NCI-H2081 treated with DMSO at 0.1 percent for 48 hours (cell line): Measurements from ENCODE around the gene OCLN.
"Not testable (repeated sequence)": the region's sequence is repeated elsewhere in the genome, so short reads cannot be mapped to it uniquely, and the experiment has no call there.

ENCODE experiments used
- DNase-seq: peaks from one replicate; lab custom pipeline; 2025; lab: John Stamatoyannopoulos, UW

OCLN gene

GRCh38 chr5:69491838-69492390 is 676 bp upstream of the OCLN start:
- DNase-seq, result no peak

- DNase-seq, result no peak
Observed at GRCh38 chr5:69492923-69493395, 369 bp downstream of the OCLN start.

GRCh38 chr5:69493396-69494133 is 975 bp downstream of the OCLN start:
- no peak for DNase-seq

- no peak for DNase-seq
Observed at GRCh38 chr5:69494452-69494851, 1.9 kb downstream of the OCLN start.

- no peak for DNase-seq
Observed at GRCh38 chr5:69497006-69497520, 4.5 kb downstream of the OCLN start.

- no peak for DNase-seq
Observed at GRCh38 chr5:69498384-69498783, 5.8 kb downstream of the OCLN start.

- no peak for DNase-seq
Observed at GRCh38 chr5:69502367-69502766, 9.8 kb downstream of the OCLN start.

- DNase-seq, result no peak
Observed at GRCh38 chr5:69502767-69503488, 10.3 kb downstream of the OCLN start.

GRCh38 chr5:69504036-69504435 is 11.4 kb downstream of the OCLN start:
- DNase-seq, result no peak

GRCh38 chr5:69505306-69505705 is 12.7 kb downstream of the OCLN start:
- DNase-seq, result no peak

GRCh38 chr5:69509212-69509611 is 16.6 kb downstream of the OCLN start:
- DNase-seq, result no peak

GRCh38 chr5:69510694-69511093 is 18.1 kb downstream of the OCLN start:
- DNase-seq, result no peak

- no peak for DNase-seq
Observed at GRCh38 chr5:69512740-69513260, 20.2 kb downstream of the OCLN start.

GRCh38 chr5:69515570-69515969 is 23.0 kb downstream of the OCLN start:
- DNase-seq, result not testable (repeated sequence)

- DNase-seq, result no peak
Observed at GRCh38 chr5:69516769-69517168, 24.2 kb downstream of the OCLN start.

GRCh38 chr5:69517763-69518212 is 25.2 kb downstream of the OCLN start:
- DNase-seq, result no peak

GRCh38 chr5:69519285-69519684 is 26.7 kb downstream of the OCLN start:
- no peak for DNase-seq

GRCh38 chr5:69522035-69522434 is 29.4 kb downstream of the OCLN start:
- no peak for DNase-seq

- no peak for DNase-seq
Observed at GRCh38 chr5:69525490-69525889, 32.9 kb downstream of the OCLN start.

GRCh38 chr5:69526660-69527059 is 34.1 kb downstream of the OCLN start:
- no peak for DNase-seq

- no peak for DNase-seq
Observed at GRCh38 chr5:69527128-69527770, 34.7 kb downstream of the OCLN start.

GRCh38 chr5:69528035-69528434 is 35.4 kb downstream of the OCLN start:
- no peak for DNase-seq
